ENCODE results near the gene DIDO1. TPM values are rescaled to one million over a fixed set of nuclear protein-coding genes. Genes with fewer than 3 reads are reported as not detected.

The DIDO1 gene
- total RNA-seq, 3 donors from 2014 or later, result 59.8 to 83.1 (median 64.9) TPM

DNA sequence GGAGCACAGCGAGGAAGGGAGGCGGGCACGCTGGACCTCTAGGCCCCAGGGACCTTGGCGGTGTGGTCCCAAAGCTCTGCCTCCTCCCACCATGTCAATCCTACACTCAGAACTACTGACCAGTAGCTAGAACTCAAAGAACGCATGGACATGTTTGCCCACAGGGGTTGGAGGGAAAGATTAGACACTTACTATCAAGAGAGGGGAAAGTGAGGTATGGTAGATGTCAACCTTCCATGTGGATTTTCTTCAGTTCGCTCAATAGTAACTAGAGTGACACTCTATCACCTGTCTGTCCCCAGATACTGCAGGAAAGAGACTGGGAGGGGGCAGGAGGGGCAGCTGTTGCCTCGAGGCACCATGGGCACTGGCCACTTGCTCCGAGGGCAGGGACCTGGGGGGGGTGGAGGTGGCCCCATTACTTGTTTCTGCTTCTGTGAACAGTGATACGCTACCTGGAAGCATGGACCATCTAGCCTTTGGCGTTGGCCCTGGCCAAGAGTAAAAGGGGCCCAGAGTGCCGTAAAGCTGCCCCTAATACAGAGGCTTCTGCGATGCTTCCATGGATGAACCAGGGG is 912 bp upstream of the DIDO1 start:
- intact Hi-C loops (cut with DNase I; ENCODE audit: low total_unique reads), result no loop called here
- H3K36me3 ChIP-seq, result no peaks in the 10 kb centered on the region
- H3K27me3 ChIP-seq, result no peaks in the 10 kb centered on the region
- peak overlapping the region; percentile 95 to 97 (median 96) for H3K4me3 ChIP-seq
- no peaks in the 10 kb centered on the region for H3K9me3 ChIP-seq
- peak overlapping the region; percentile 99 for H3K27ac ChIP-seq
- no peak for DNase-seq (ENCODE audit: low spot score in 2 of 2)
- peaks cover 13 to 41% of the 10 kb centered on the region in 2 donors for H3K4me1 ChIP-seq
- no peak for TF ChIP-seq POLR2A (IDR thresholded peaks at IDR 0.05)
- TF ChIP-seq, protein P1, sequence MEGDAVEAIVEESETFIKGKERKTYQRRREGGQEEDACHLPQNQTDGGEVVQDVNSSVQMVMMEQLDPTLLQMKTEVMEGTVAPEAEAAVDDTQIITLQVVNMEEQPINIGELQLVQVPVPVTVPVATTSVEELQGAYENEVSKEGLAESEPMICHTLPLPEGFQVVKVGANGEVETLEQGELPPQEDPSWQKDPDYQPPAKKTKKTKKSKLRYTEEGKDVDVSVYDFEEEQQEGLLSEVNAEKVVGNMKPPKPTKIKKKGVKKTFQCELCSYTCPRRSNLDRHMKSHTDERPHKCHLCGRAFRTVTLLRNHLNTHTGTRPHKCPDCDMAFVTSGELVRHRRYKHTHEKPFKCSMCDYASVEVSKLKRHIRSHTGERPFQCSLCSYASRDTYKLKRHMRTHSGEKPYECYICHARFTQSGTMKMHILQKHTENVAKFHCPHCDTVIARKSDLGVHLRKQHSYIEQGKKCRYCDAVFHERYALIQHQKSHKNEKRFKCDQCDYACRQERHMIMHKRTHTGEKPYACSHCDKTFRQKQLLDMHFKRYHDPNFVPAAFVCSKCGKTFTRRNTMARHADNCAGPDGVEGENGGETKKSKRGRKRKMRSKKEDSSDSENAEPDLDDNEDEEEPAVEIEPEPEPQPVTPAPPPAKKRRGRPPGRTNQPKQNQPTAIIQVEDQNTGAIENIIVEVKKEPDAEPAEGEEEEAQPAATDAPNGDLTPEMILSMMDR (IDR thresholded peaks at IDR 0.05), result no peak
- no peak for TF ChIP-seq POLR2AphosphoS5 (IDR thresholded peaks at IDR 0.05)

DNA sequence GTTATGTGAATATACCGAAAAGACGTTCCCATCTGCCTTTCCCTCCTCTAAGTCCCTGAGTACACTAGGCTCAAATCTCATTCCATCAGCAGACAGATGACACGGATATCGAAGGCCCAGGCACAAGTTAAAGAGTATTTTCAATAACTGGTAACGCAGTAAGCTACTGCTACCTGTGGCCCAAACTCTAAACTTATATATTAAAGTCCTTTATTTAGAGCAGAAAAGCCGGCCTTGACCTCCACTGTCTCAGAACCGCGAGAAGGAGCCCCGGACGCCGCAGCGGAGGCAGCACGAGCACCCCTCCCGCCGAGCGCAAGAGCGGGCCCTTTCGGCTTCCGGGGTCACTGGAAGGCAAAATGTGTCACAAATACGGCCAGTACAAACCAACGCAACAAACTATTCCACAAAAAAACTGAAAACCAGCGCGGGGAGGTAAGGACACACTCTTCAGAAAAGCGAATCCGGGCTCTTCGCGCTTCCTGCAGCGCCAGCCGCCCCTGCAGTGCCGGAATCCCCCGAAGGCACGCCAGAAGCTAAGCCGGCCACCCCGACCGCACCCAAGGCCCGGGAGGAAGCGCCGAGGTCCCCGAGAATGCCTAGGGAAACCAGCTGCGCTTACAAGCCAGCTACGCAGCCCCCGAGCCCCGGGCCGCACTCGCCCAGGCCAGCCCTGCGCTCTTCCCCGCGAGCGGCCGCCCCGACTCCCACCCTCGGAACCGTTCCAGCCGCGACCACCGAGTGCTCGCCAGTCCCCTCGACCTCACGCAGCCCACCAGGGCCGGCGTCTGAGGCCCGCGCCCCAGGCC is 681 bp downstream of the DIDO1 start:
- Histone ChIP-seq H3K36me3 (no peaks in the 10 kb centered on the region), H3K9me3 (no peaks in the 10 kb centered on the region), H3K27ac (peak overlapping the region; percentile 99), H3K4me1 (peaks cover 13 to 55% of the 10 kb centered on the region in 2 donors), H3K27me3 (no peaks in the 10 kb centered on the region), H3K4me3 (peak overlapping the region; percentile 95 to 97 (median 96))
- TF ChIP-seq POLR2AphosphoS5 (IDR thresholded peaks at IDR 0.05) (no peak), POLR2A (IDR thresholded peaks at IDR 0.05) (no peak)
- TF ChIP-seq, protein P1 (IDR thresholded peaks at IDR 0.05), result no peak
- DNase-seq (ENCODE audit: low spot score in 2 of 2), result no peak
- intact Hi-C loops (cut with DNase I; ENCODE audit: low total_unique reads), result no loop called here

DNA sequence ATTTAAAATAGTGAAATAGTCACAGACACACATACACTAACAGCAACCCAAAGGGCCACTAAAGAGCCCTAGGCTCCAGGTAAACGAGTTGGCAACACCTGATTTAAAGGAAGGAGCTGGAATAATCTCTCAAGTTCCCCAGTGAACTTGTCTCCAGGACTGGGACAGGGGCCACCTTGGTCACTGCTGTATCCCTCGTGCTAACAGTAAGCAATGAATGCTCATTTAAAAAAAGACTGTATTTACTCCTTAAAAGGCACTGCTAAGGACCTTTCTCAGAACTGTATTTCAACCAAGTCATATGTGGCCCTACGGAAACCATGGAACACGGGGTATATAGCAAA is 1.3 kb downstream of the DIDO1 start:
- peak overlapping the region; percentile 99 for H3K27ac ChIP-seq
- H3K9me3 ChIP-seq, result no peaks in the 10 kb centered on the region
- H3K4me3 ChIP-seq, result peak overlapping the region; percentile 95 to 97 (median 96)
- DNase-seq (ENCODE audit: low spot score in 2 of 2), result no peak
- no peaks in the 10 kb centered on the region for H3K36me3 ChIP-seq
- TF ChIP-seq, protein P1 (IDR thresholded peaks at IDR 0.05), result no peak
- no peak for TF ChIP-seq POLR2A (IDR thresholded peaks at IDR 0.05)
- no peak for TF ChIP-seq POLR2AphosphoS5 (IDR thresholded peaks at IDR 0.05)
- peaks cover 13 to 55% of the 10 kb centered on the region in 2 donors for H3K4me1 ChIP-seq
- no peaks in the 10 kb centered on the region for H3K27me3 ChIP-seq
- intact Hi-C loops (cut with DNase I; ENCODE audit: low total_unique reads), result no loop called here

DNA sequence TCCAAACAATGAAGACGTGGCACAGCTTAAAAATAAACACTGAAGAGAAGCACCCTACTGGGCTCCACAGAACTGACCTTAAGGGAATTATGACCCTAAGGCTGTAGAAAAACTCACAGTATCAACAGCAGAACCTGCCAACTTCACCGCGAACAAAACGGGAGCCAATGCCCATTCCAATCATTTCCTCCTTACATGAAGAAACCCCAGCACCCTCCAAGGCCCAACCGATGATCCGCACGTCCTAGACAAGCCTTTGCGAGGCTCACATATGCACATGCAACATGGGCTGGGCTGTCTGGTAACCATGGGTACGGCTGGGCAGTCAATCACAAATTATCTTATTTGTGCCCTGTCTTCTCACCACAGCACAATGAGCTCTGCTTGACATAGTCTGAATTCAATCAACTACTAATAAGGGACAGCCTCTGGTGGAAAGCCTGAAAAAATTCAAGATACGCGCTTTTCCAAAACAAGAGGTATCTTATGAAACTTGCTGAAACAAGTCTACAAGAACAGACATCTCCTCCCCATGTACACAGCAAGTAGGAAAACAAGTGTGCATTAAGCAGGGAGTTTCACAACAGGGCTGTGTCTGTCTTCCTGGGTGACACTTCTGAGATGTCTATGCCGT is 1.7 kb downstream of the DIDO1 start:
- peak overlapping the region; percentile 95 to 97 (median 96) for H3K4me3 ChIP-seq
- intact Hi-C loops (cut with DNase I; ENCODE audit: low total_unique reads), result no loop called here
- H3K4me1 ChIP-seq, result peaks cover 13 to 55% of the 10 kb centered on the region in 2 donors
- peak in 1 of 2 donors; percentile 54 for DNase-seq (ENCODE audit: low spot score in 2 of 2)
- peak in 2 of 3 donors; percentile 5 to 29 for TF ChIP-seq POLR2AphosphoS5 (IDR thresholded peaks at IDR 0.05)
- TF ChIP-seq, protein P1 (IDR thresholded peaks at IDR 0.05), result no peak
- H3K36me3 ChIP-seq, result no peaks in the 10 kb centered on the region
- H3K27ac ChIP-seq, result peak overlapping the region; percentile 99
- H3K27me3 ChIP-seq, result no peaks in the 10 kb centered on the region
- no peaks in the 10 kb centered on the region for H3K9me3 ChIP-seq
